GM12878 (cell line): Measurements from ENCODE around the gene DBNL. TPM values are rescaled to one million over a fixed set of nuclear protein-coding genes. Genes with fewer than 3 reads are reported as not detected.

Experiments
- ATAC-seq: fragments of 200-7000 bp; cut with Tn5 transposase; 3 replicates; pipeline ENCODE4 v1.9.1; 2020; ENCODE audit warnings: mild to moderate bottlenecking, moderate library complexity
- BruUV-seq: library from RNA; stranded (reverse); fragments of 400-500 nt; replicated peaks from 2 replicates; lab custom pipeline; 2021; lab: Mats Ljungman, UMichigan
- CTCF ChIA-PET: fragments of 300-600 bp; sonication (Branson Sonifier 250); formaldehyde crosslinking; extraction: SDS; loops from one replicate; lab custom pipeline; 2021; ENCODE audit warnings: inconsistent platforms; lab: Yijun Ruan, JAX
- POLR2A ChIA-PET: fragments of 350-600 bp; formaldehyde crosslinking; extraction: SDS; loops from one replicate; lab custom pipeline; 2021; ENCODE audit warnings: inconsistent platforms; lab: Charles Lee
- RAD21 ChIA-PET: fragments of 300-600 bp; sonication (Branson Sonifier 250); formaldehyde crosslinking; loops from one replicate; lab custom pipeline; 2023; ENCODE audit warnings: antibody characterized with exemption; ENCODE audit not compliant: unreplicated experiment; lab: Charles Lee
- SMC1A ChIA-PET: fragments of 300-600 bp; sonication (Branson Sonifier 250); formaldehyde crosslinking; loops from one replicate; lab custom pipeline; 2023; ENCODE audit not compliant: unreplicated experiment, uncharacterized antibody; lab: Charles Lee
- DNase-seq: peaks from one replicate; pipeline ENCODE4 v3.0.0-alpha.2; 2011; ENCODE audit warnings: low read depth, low spot score
- FAIRE-seq: peaks from 3 replicates; lab custom pipeline; 2011; peaks lifted over from hg19 to GRCh38; lab: Jason Lieb, UNC
- H2AFZ ChIP-seq: 2 replicates; pipeline ENCODE4 v1.6.0; 2011; ENCODE audit warnings: low read depth, low read length, control low read depth; ENCODE audit not compliant: control insufficient read depth
- H3K27ac ChIP-seq: 2 replicates; pipeline ENCODE4 v1.5.1; 2011; ENCODE audit warnings: control low read depth; ENCODE audit not compliant: control insufficient read depth, insufficient read depth
- H3K27me3 ChIP-seq, 2 experiments: replicated peaks in 1 of 2; 2 replicates each; pipeline versions ENCODE4 v1.6.0 to v1.6.1; 2011; ENCODE audit warnings: low read length in 1 of 2; ENCODE audit not compliant: control insufficient read depth in 2 of 2, insufficient read depth in 2 of 2
- H3K36me3 ChIP-seq, 2 experiments: 2 replicates each; pipeline ENCODE4 v1.5.1; 2011; ENCODE audit warnings: low read length in 1 of 2; ENCODE audit not compliant: control insufficient read depth in 2 of 2, insufficient read depth in 2 of 2
- H3K4me1 ChIP-seq: 2 replicates; pipeline ENCODE4 v1.6.1; 2011; ENCODE audit warnings: mild to moderate bottlenecking, low read length, moderate library complexity, mixed read lengths; ENCODE audit not compliant: control insufficient read depth, insufficient read depth
- H3K4me2 ChIP-seq: 2 replicates; pipeline ENCODE4 v1.6.0; 2011; ENCODE audit warnings: control low read depth; ENCODE audit not compliant: control insufficient read depth, insufficient read depth
- H3K4me3 ChIP-seq: fragments of 200-600 bp; sonication (generic); 2 replicates; pipeline ENCODE4 v1.5.1; 2016
- H3K79me2 ChIP-seq: 2 replicates; pipeline ENCODE4 v1.6.0; 2011; ENCODE audit warnings: low read length; ENCODE audit not compliant: control insufficient read depth, insufficient read depth
- H3K9ac ChIP-seq: 2 replicates; pipeline ENCODE4 v1.8.0; 2011; ENCODE audit warnings: low read length, control low read depth, mixed read lengths; ENCODE audit not compliant: control insufficient read depth, insufficient read depth
- H3K9me3 ChIP-seq: replicated peaks from 3 replicates; pipeline ENCODE4 v1.5.1; 2011; ENCODE audit warnings: mild to moderate bottlenecking, low read length; ENCODE audit not compliant: control insufficient read depth, insufficient read depth
- H4K20me1 ChIP-seq: 2 replicates; pipeline ENCODE4 v1.6.0; 2011; ENCODE audit not compliant: control insufficient read depth, insufficient read depth
- BCL11A ChIP-seq: IDR thresholded peaks from 2 replicates; pipeline ENCODE4 v1.6.1; 2011; ENCODE audit warnings: low read depth, low read length
- IRF4 ChIP-seq: IDR thresholded peaks from 2 replicates; pipeline ENCODE4 v1.6.1; 2011; ENCODE audit warnings: low read depth, low read length
- IRF5 ChIP-seq: fragments of 450-650 bp; IDR thresholded peaks from 2 replicates; pipeline ENCODE4 v1.6.1; 2017; ENCODE audit warnings: borderline replicate concordance
- JUNB ChIP-seq: IDR thresholded peaks from 2 replicates; pipeline ENCODE4 v1.6.1; 2016; ENCODE audit warnings: antibody characterized with exemption, mild to moderate bottlenecking
- JUND ChIP-seq: IDR thresholded peaks from 2 replicates; pipeline ENCODE4 v1.6.1; 2012; ENCODE audit warnings: low read depth, mild to moderate bottlenecking, low read length, improper control_type of control experiment, moderate library complexity
- KDM1A ChIP-seq: fragments of 200-600 bp; sonication (generic); IDR thresholded peaks from 2 replicates; pipeline ENCODE4 v1.6.1; 2016; ENCODE audit warnings: borderline replicate concordance
- MXI1 ChIP-seq: fragments of 150-350 bp; IDR thresholded peaks from 2 replicates; pipeline ENCODE4 v1.6.1; 2011; ENCODE audit warnings: low read depth, mild to moderate bottlenecking, inconsistent platforms, low read length, improper control_type of control experiment
- RAD21 ChIP-seq: IDR thresholded peaks from 2 replicates; pipeline ENCODE4 v1.6.1; 2011; ENCODE audit warnings: mild to moderate bottlenecking, low read depth, low read length, moderate library complexity; ENCODE audit not compliant: insufficient read depth
- RELA ChIP-seq: fragments of 450-650 bp; IDR thresholded peaks from 2 replicates; pipeline ENCODE4 v1.8.0; 2014; ENCODE audit warnings: borderline replicate concordance; ENCODE audit not compliant: partially characterized antibody
- RFX5 ChIP-seq: IDR thresholded peaks from 2 replicates; pipeline ENCODE4 v1.6.1; 2011; ENCODE audit warnings: low read depth, low read length, improper control_type of control experiment
- SIN3A ChIP-seq: IDR thresholded peaks from 2 replicates; pipeline ENCODE4 v1.6.1; 2012; ENCODE audit warnings: low read depth, low read length, improper control_type of control experiment
- SP1 ChIP-seq: IDR thresholded peaks from one replicate; pipeline ENCODE4 v1.6.1; 2011; ENCODE audit warnings: low read depth, low read length
- SRF ChIP-seq, 2 experiments: IDR thresholded peaks; 2 replicates each; pipeline ENCODE4 v1.6.1; 2011; ENCODE audit warnings: low read depth in 2 of 2, low read length in 2 of 2, mild to moderate bottlenecking in 1 of 2, moderate library complexity in 1 of 2
- STAT3 ChIP-seq: IDR thresholded peaks from 2 replicates; pipeline ENCODE4 v1.6.1; 2011; ENCODE audit warnings: low read depth, low read length, improper control_type of control experiment
- YY1 ChIP-seq: IDR thresholded peaks from 2 replicates; pipeline ENCODE4 v1.6.1; 2011; ENCODE audit warnings: low read depth, mild to moderate bottlenecking, low read length
- WGBS: methylation state at CpG from one replicate; pipeline ENCODE4 v1.1.6; 2016; ENCODE audit warnings: low lambda C conversion rate; ENCODE audit not compliant: insufficient replicate concordance, insufficient coverage; ENCODE audit errors: missing lambda C conversion rate; 5-methylcytosine and 5-hydroxymethylcytosine counted together
- in situ Hi-C: fragments of 300-500 bp; cut with MboI; formaldehyde crosslinking; loops from 9 replicates; pipeline ENCODE4 v1.14.3; 2018; ENCODE audit warnings: mixed read lengths
- intact Hi-C: fragments of 100-400 bp; cut with micrococcal nuclease; formaldehyde crosslinking; loops from one replicate; pipeline ENCODE4 v1.14.2; 2022; ENCODE audit not compliant: unreplicated experiment
- polyA plus RNA-seq, 11 experiments: library from polyadenylated mRNA; depleted of rRNA in 4 of 11; unstranded in 6 of 11; stranded (reverse) in 5 of 11; fragments of >200 nt; fragmentation: Nextera tagmentation in 4 of 11; fragmentation: Illumina TruSeq in 1 of 11; extraction: Ambion mirVana in 4 of 11; extraction: Trizol in 1 of 11; gene quantifications; 1 replicate in 1 of 11; 2 replicates in 10 of 11; pipeline versions ENCODE4 v1.2.1 to v1.2.3, GENCODE V29; 2011 to 2016; ENCODE audit warnings: inconsistent platforms in 2 of 11, missing spikeins in 2 of 11, low read depth in 1 of 11
- total RNA-seq, 4 experiments: library from RNA; depleted of rRNA in 3 of 4; stranded (reverse); fragments of >200 nt in 3 of 4; fragmentation: Illumina TruSeq in 1 of 4; extraction: Trizol in 1 of 4; gene quantifications; 2 replicates each; pipeline versions ENCODE4 v1.2.1 to v1.2.3, GENCODE V29; 2013 to 2021
- TF ChIP-seq, protein P1 (sequence below): IDR thresholded peaks from 2 replicates; pipeline ENCODE4 v1.6.1; 2012; ENCODE audit warnings: low read depth, low read length, improper control_type of control experiment
- TF ChIP-seq, protein P2 (sequence below): IDR thresholded peaks from 2 replicates; pipeline ENCODE4 v1.6.1; 2012; ENCODE audit warnings: low read depth, low read length, improper control_type of control experiment

DBNL gene
- total and polyA plus RNA-seq, 10 of the 15 experiments (the other 5 are each of a cell fraction or from before 2014, with no cell fraction given): 4.1 to 179 (median 84.3) TPM

- TF ChIP-seq SP1 (no peak), RAD21 (no peak), RFX5 (no peak), RELA (no peak), IRF5 (no peak), SIN3A (no peak), MXI1 (no peak), YY1 (no peak), KDM1A (no peak), IRF4 (no peak), SRF (IDR thresholded peaks at IDR 0.05; ENCODE audit: low read depth in 2 of 2, low read length in 2 of 2) (no peak), BCL11A (no peak), JUND (no peak), JUNB (no peak), STAT3 (no peak)
- TF ChIP-seq, protein P1, sequence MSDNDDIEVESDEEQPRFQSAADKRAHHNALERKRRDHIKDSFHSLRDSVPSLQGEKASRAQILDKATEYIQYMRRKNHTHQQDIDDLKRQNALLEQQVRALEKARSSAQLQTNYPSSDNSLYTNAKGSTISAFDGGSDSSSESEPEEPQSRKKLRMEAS: no peak
- TF ChIP-seq, protein P2, sequence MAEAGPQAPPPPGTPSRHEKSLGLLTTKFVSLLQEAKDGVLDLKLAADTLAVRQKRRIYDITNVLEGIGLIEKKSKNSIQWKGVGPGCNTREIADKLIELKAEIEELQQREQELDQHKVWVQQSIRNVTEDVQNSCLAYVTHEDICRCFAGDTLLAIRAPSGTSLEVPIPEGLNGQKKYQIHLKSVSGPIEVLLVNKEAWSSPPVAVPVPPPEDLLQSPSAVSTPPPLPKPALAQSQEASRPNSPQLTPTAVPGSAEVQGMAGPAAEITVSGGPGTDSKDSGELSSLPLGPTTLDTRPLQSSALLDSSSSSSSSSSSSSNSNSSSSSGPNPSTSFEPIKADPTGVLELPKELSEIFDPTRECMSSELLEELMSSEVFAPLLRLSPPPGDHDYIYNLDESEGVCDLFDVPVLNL: no peak
- intact Hi-C loops: no loop called here
- Histone ChIP-seq H3K27ac (no peak overlapping the region), H3K4me3 (no peak overlapping the region), H3K27me3 (no peaks in the 10 kb centered on the region), H3K79me2 (peaks cover 6% of the 10 kb centered on the region), H2AFZ (no peak overlapping the region), H3K9me3 (no peaks in the 10 kb centered on the region), H4K20me1 (no peaks in the 10 kb centered on the region), H3K4me2 (no peak overlapping the region), H3K9ac (no peak overlapping the region), H3K4me1 (peaks cover 14% of the 10 kb centered on the region), H3K36me3 (peaks cover 26 to 42% of the 10 kb centered on the region in 2 experiments)
- no TSS peak for BruUV-seq
- in situ Hi-C loops: no loop called here
- 94% methylated on average over 15 of the region's 17 CpGs for WGBS
- ATAC-seq (no peak), FAIRE-seq (no peak), DNase-seq (no peak)
- CTCF ChIA-PET: no interaction called here
- RAD21 ChIA-PET: no interaction called here
- SMC1A ChIA-PET: no interaction called here
- POLR2A ChIA-PET: interaction anchor here (0.6 kb wide), 1 partner anchor 11 kb away, joined by 6 read pairs; no protein-coding TSS in a partner anchor
Measured at GRCh38 chr7:44075296-44076075, 31.0 kb downstream of the DBNL start.
